Measurements from ENCODE around the gene ELOVL5.

DNA sequence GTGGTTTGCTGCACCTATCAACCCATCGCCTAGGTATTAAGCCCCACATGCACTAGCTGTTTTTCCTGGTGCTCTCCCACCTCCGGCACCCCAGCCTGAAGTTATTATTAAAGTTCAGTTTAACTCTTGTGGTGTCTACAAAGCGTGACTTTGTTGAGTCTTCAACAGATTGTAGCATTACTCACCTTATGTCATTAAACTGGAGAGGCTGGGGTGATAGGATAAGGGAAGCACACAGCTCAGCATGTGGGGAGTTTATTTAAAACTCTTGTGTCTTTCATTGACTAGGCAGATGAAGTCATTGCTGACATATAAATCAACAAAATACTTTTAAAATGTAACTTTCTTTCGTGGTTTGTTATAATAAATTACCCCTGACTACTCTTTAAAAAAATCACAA is 115.4 kb downstream of the ELOVL5 start:
- no peak for TF ChIP-seq CTCF (IDR thresholded peaks at IDR 0.05 in 4 of 5, conservative IDR thresholded peaks at IDR 0.05 in 1 of 5)
- no peak for TF ChIP-seq POLR2A (IDR thresholded peaks at IDR 0.05)

All from gastrocnemius medialis (tissue), 4 donors.